GM19468 (cell line): ENCODE data around the gene LRMDA.
"Not testable (repeated sequence)": the region's sequence is repeated elsewhere in the genome, so short reads cannot be mapped to it uniquely, and the experiment has no call there.

ENCODE experiments used
- ATAC-seq: cut with Tn5 transposase; IDR thresholded peaks from one replicate; pipeline ENCODE4 v1.9.1; 2021; ENCODE audit warnings: mild to moderate bottlenecking, moderate library complexity, moderate number of reproducible peaks; ENCODE audit not compliant: unreplicated experiment; ENCODE audit errors: extremely low read depth

Gene LRMDA

GRCh38 chr10:75750093-75750875 is 318.9 kb downstream of the LRMDA start:
- not testable (repeated sequence) for ATAC-seq

GRCh38 chr10:75751232-75751631 is 319.8 kb downstream of the LRMDA start:
- no peak for ATAC-seq

GRCh38 chr10:75753621-75754020 is 322.2 kb downstream of the LRMDA start:
- no peak for ATAC-seq

GRCh38 chr10:75754096-75754831 is 322.8 kb downstream of the LRMDA start:
- no peak for ATAC-seq

GRCh38 chr10:75755528-75755927 is 324.1 kb downstream of the LRMDA start:
- ATAC-seq, result no peak

GRCh38 chr10:75761289-75761688 is 329.9 kb downstream of the LRMDA start:
- ATAC-seq, result no peak

GRCh38 chr10:75762431-75762802 is 331.0 kb downstream of the LRMDA start:
- no peak for ATAC-seq

GRCh38 chr10:75763652-75764051 is 332.2 kb downstream of the LRMDA start:
- no peak for ATAC-seq

GRCh38 chr10:75764974-75765788 is 333.8 kb downstream of the LRMDA start:
- ATAC-seq, result no peak

- no peak for ATAC-seq
Measured at GRCh38 chr10:75765789-75766096, 334.3 kb downstream of the LRMDA start.

GRCh38 chr10:75766106-75766505 is 334.7 kb downstream of the LRMDA start:
- no peak for ATAC-seq

- ATAC-seq, result not testable (repeated sequence)
Measured at GRCh38 chr10:75766752-75767151, 335.3 kb downstream of the LRMDA start.

GRCh38 chr10:75770626-75771081 is 339.2 kb downstream of the LRMDA start:
- no peak for ATAC-seq

GRCh38 chr10:75771606-75772005 is 340.2 kb downstream of the LRMDA start:
- no peak for ATAC-seq

GRCh38 chr10:75772153-75772887 is 340.9 kb downstream of the LRMDA start:
- peak; percentile 51 for ATAC-seq

- no peak for ATAC-seq
Measured at GRCh38 chr10:75773231-75773780, 341.9 kb downstream of the LRMDA start.

- no peak for ATAC-seq
Measured at GRCh38 chr10:75773813-75774782, 342.7 kb downstream of the LRMDA start.

GRCh38 chr10:75774783-75775490 is 343.5 kb downstream of the LRMDA start:
- ATAC-seq, result no peak
